ENCODE data around the gene FAM47E. TPM values are rescaled to one million over a fixed set of nuclear protein-coding genes. Genes with fewer than 3 reads are reported as not detected.

Gene FAM47E
- total and polyA plus RNA-seq, 9 of the 15 experiments (the other 6 are each of a cell fraction or from before 2014, with no cell fraction given), result 3.7 to 15.6 (median 6.4) TPM

DNA sequence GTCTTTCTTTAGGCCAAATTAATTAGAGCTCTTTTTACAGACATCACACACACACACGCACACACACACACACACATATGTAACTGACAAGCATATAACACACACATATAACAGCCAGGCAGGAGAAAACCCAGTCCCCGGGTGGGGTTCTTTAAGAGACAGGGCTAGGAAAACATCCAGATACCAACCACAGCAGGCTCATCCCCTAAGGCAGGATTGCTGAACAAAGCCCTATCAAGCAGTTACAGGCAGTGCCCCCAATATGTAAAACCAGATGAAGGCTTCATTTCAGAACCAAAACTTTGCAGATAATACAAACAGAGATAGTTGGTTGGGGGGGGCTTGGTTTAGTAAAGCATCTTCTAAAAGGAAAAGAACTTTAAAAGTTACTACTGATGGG is 18.0 kb upstream of the FAM47E start (continued):
- peak; percentile 60; the same call in 1 of the 2 replicates for TF ChIP-seq POLR2AphosphoS5 (IDR thresholded peaks at IDR 0.05; ENCODE audit: control insufficient read depth, insufficient read depth, low read depth, low read length)
- TF ChIP-seq, protein P1, sequence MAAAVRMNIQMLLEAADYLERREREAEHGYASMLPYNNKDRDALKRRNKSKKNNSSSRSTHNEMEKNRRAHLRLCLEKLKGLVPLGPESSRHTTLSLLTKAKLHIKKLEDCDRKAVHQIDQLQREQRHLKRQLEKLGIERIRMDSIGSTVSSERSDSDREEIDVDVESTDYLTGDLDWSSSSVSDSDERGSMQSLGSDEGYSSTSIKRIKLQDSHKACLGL (CRISPR knock-in tag; IDR thresholded peaks at IDR 0.05; ENCODE audit: borderline replicate concordance, poor library complexity, severe bottlenecking), result no peak

DNA sequence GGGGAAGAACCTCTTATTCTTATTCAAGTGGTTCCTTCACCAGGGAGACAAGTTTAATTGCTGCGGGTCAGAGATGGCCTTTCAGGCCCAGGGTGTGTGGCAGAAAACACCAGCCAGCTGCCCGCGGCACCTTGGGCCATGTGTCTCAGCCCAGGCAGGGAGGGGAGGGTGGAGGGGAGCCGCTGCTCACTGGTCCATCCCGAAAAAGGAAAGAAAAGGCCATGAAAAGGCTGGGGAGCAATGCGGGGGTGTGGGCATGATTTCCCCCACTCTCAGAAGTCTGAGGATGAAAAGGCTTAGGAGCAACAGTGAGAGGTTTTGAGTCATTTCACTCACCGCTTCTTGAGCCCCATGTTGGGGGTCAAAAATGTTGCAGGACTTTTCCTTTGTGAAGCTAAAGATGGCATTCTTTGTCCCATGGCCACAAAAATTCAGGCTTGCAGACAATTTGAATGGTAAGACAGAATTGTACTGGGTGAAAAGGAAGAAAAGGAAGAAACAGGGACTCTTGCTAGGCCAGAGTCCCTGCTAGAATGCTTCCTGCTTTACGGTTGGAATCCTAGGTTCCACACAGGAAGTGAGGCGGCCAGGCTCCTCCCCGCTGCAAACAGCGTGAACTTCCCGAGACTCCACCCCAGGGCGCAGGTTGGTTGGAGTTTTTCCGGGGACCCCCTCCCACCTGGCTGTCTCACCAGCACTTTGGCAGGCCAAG is 17.4 kb upstream of the FAM47E start:
- Histone ChIP-seq H3K4me2 (ENCODE audit: insufficient read depth, low read length) (peak overlapping the region; percentile 92), H3K27me3 (ENCODE audit: control insufficient read depth in 2 of 2, insufficient read depth in 2 of 2, low read length in 2 of 2) (no peaks in the 10 kb centered on the region), H3K9me1 (ENCODE audit: control insufficient read depth, insufficient read depth, low read length) (no peaks in the 10 kb centered on the region), H3K4me1 (replicated peaks in 1 of 2; ENCODE audit: control insufficient read depth in 2 of 2, insufficient read depth in 2 of 2, low read length in 2 of 2) (peaks cover 0 to 3% of the 10 kb centered on the region in 2 experiments; a peak in 1 of 5 replicates), H4K20me1 (replicated peaks; ENCODE audit: control insufficient read depth, insufficient read depth, low read length) (no peaks in the 10 kb centered on the region), H3K4me3 (peak overlapping the region; percentile 61), H2AFZ (ENCODE audit: low read depth, low read length) (peak overlapping the region; percentile 97), H3K9me3 (replicated peaks; ENCODE audit: control insufficient read depth, insufficient read depth, low read depth, low read length) (peaks cover 13% of the 10 kb centered on the region), H3K36me3 (ENCODE audit: control insufficient read depth, insufficient read depth, low read length) (peaks cover 24% of the 10 kb centered on the region), H3K9ac (ENCODE audit: insufficient read depth in 1 of 2, low read depth in 2 of 2, low read length in 2 of 2) (peak overlapping the region; percentile 81 to 90), H3K79me2 (ENCODE audit: control insufficient read depth, insufficient read depth, low read length) (peaks cover 30% of the 10 kb centered on the region), H3K27ac (ENCODE audit: extremely low read depth, low read depth, low read length) (peak overlapping the region; percentile 86)
- POLR2A ChIA-PET, result interaction anchor here (0.6 to 1.3 kb wide), 2 partner anchors 14 to 20 kb away, joined by 4 read pairs; no protein-coding TSS in a partner anchor
- BruUV-seq (replicated peaks), result TSS peak; percentile 73
- under 1% methylated on average over 14 of the region's 14 CpGs for WGBS (ENCODE audit: insufficient coverage, low coverage, missing lambda C conversion rate)
- in situ Hi-C loops (cut with MboI) (no loop called here), intact Hi-C loops (cut with micrococcal nuclease) (loop anchor here (2.0 kb wide), 1 partner anchor 19 kb away; no protein-coding TSS in a partner anchor)
- CTCF ChIA-PET (ENCODE audit: low intra/inter-chr PET ratio), result no interaction called here
- FAIRE-seq, result peak; percentile 93
- DNase-seq (ENCODE audit: extremely low read depth in 1 of 4, low spot score in 3 of 4), result peak; percentile 56 to 89 (median 62)
- ATAC-seq, result peak; percentile 98
- TF ChIP-seq STAG1 (CRISPR knock-in tag; IDR thresholded peaks at IDR 0.05; ENCODE audit: borderline replicate concordance) (no peak), SRF (CRISPR knock-in tag; IDR thresholded peaks at IDR 0.05) (no peak), SMAD3 (CRISPR knock-in tag; conservative IDR thresholded peaks at IDR 0.05) (no peak), TAF1 (IDR thresholded peaks at IDR 0.05; ENCODE audit: control insufficient read depth, extremely low read depth, insufficient read depth, low read length, severe bottlenecking) (peak; percentile 53), CREM (IDR thresholded peaks at IDR 0.05; ENCODE audit: low read depth) (peak; percentile 19; the same call in 1 of the 2 replicates), POLR2AphosphoS2 (IDR thresholded peaks at IDR 0.05; ENCODE audit: low read length) (0 out of 2 replicates have a peak, but pooled peaks have one; percentile 58), ETV1 (tag; conservative IDR thresholded peaks at IDR 0.05; ENCODE audit: low read depth) (peak; percentile 68), ZNF75A (CRISPR knock-in tag; IDR thresholded peaks at IDR 0.05) (no peak), PHB (CRISPR knock-in tag; IDR thresholded peaks at IDR 0.05) (no peak), KDM5B (IDR thresholded peaks at IDR 0.05; ENCODE audit: insufficient replicate concordance, low read depth, low read length) (peak; percentile 53)
- TF ChIP-seq, protein P2, sequence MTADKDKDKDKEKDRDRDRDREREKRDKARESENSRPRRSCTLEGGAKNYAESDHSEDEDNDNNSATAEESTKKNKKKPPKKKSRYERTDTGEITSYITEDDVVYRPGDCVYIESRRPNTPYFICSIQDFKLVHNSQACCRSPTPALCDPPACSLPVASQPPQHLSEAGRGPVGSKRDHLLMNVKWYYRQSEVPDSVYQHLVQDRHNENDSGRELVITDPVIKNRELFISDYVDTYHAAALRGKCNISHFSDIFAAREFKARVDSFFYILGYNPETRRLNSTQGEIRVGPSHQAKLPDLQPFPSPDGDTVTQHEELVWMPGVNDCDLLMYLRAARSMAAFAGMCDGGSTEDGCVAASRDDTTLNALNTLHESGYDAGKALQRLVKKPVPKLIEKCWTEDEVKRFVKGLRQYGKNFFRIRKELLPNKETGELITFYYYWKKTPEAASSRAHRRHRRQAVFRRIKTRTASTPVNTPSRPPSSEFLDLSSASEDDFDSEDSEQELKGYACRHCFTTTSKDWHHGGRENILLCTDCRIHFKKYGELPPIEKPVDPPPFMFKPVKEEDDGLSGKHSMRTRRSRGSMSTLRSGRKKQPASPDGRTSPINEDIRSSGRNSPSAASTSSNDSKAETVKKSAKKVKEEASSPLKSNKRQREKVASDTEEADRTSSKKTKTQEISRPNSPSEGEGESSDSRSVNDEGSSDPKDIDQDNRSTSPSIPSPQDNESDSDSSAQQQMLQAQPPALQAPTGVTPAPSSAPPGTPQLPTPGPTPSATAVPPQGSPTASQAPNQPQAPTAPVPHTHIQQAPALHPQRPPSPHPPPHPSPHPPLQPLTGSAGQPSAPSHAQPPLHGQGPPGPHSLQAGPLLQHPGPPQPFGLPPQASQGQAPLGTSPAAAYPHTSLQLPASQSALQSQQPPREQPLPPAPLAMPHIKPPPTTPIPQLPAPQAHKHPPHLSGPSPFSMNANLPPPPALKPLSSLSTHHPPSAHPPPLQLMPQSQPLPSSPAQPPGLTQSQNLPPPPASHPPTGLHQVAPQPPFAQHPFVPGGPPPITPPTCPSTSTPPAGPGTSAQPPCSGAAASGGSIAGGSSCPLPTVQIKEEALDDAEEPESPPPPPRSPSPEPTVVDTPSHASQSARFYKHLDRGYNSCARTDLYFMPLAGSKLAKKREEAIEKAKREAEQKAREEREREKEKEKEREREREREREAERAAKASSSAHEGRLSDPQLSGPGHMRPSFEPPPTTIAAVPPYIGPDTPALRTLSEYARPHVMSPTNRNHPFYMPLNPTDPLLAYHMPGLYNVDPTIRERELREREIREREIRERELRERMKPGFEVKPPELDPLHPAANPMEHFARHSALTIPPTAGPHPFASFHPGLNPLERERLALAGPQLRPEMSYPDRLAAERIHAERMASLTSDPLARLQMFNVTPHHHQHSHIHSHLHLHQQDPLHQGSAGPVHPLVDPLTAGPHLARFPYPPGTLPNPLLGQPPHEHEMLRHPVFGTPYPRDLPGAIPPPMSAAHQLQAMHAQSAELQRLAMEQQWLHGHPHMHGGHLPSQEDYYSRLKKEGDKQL (CRISPR knock-in tag; IDR thresholded peaks at IDR 0.05; ENCODE audit: borderline replicate concordance), result no peak
